ENCODE measurements around the gene GATAD1. TPM values are rescaled to one million over a fixed set of nuclear protein-coding genes. Genes with fewer than 3 reads are reported as not detected.

Gene GATAD1
- total and polyA plus RNA-seq, 7 donors: 14.8 to 57.1 (median 26.5) TPM

GRCh38 chr7:92413550-92413949 is 33.7 kb upstream of the GATAD1 start:
- H3K9me3 ChIP-seq: no peaks in the 10 kb centered on the region
- no peaks in the 10 kb centered on the region for H3K36me3 ChIP-seq
- TF ChIP-seq POLR2A (IDR thresholded peaks at IDR 0.05) (no peak), EP300 (IDR thresholded peaks at IDR 0.05) (no peak), POLR2AphosphoS5 (IDR thresholded peaks at IDR 0.05) (no peak), CTCF (IDR thresholded peaks at IDR 0.05) (no peak)
- H3K27ac ChIP-seq: no peak overlapping the region
- H3K4me1 ChIP-seq: peaks cover 0 to under 1% (median 0%) of the 10 kb centered on the region in 4 donors
- H3K4me3 ChIP-seq: no peak overlapping the region
- peaks cover 0 to 9% (median 4%) of the 10 kb centered on the region in 3 donors for H3K27me3 ChIP-seq
- no peak for DNase-seq
- intact Hi-C loops (cut with DNase I): no loop called here
- 61 to 65% methylated on average over 5 of the region's 5 CpGs for WGBS, 2 donors

DNA sequence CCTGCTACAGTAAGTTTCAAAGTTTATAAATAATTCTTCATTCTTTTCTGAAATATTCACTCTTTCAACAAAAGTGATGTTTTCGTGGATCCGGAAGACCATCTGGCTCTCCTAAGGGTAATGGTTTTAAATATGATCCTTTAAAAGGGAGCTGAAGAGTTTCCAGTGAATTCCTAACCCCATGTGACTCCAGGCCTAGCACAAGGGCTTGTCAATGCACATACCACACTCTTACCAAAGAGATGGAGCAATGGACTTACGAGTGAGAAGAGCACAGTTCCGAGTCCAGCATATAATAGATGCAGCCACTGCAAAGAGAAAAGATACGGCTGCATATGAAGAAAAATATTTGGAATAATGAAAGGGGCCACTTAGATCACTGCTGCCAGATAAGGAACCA is 32.1 kb upstream of the GATAD1 start:
- intact Hi-C loops (cut with DNase I): no loop called here
- H3K27me3 ChIP-seq: peaks cover 0 to 9% (median 4%) of the 10 kb centered on the region in 3 donors
- WGBS, 2 donors: 89 to 90% methylated on average over 5 of the region's 5 CpGs

DNA sequence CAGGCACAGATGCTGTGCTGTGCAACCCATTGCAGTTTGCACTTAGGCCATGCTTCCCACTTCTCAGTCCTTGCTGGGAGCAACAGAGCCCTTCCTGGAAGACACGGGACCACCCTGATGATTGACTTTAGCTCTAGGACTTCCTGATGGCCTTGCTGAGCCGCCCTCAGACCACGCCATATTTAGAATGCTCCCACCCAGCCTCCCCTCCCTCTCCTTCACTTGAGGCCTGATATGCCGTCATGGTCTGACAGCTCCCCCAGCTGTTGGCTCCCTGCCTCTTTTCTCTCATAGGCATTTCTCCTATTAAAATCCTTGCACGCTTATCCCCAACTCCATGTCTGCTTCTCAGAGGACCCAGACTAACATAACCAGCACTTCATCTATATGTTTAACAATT is 29.4 kb upstream of the GATAD1 start:
- Histone ChIP-seq H3K4me1 (no peaks in the 10 kb centered on the region), H3K36me3 (no peaks in the 10 kb centered on the region), H3K27me3 (no peaks in the 10 kb centered on the region), H3K4me3 (no peak overlapping the region), H3K9me3 (no peaks in the 10 kb centered on the region), H3K27ac (no peak overlapping the region)
- no peak for TF ChIP-seq POLR2A (IDR thresholded peaks at IDR 0.05)
- no peak for TF ChIP-seq CTCF (IDR thresholded peaks at IDR 0.05)
- TF ChIP-seq EP300 (IDR thresholded peaks at IDR 0.05): no peak
- no peak for TF ChIP-seq POLR2AphosphoS5 (IDR thresholded peaks at IDR 0.05)
- intact Hi-C loops (cut with DNase I): no loop called here
- WGBS, 2 donors: 91% methylated on average over 5 of the region's 5 CpGs
- no peak for DNase-seq

More for the DNA sequence above, 32.1 kb upstream of the GATAD1 start:
- TF ChIP-seq POLR2A (IDR thresholded peaks at IDR 0.05) (no peak), EP300 (IDR thresholded peaks at IDR 0.05) (no peak), POLR2AphosphoS5 (IDR thresholded peaks at IDR 0.05) (no peak), CTCF (IDR thresholded peaks at IDR 0.05) (no peak)
- Histone ChIP-seq H3K4me1 (no peaks in the 10 kb centered on the region), H3K27ac (no peak overlapping the region), H3K36me3 (no peaks in the 10 kb centered on the region), H3K4me3 (no peak overlapping the region), H3K9me3 (no peaks in the 10 kb centered on the region)
- DNase-seq: no peak

- H3K27me3 ChIP-seq: peaks cover 0 to 5% (median 0%) of the 10 kb centered on the region in 3 donors
- H3K27ac ChIP-seq: no peak overlapping the region
- DNase-seq: no peak
- 23 to 44% methylated on average over 5 of the region's 5 CpGs for WGBS, 2 donors
- H3K4me3 ChIP-seq: no peak overlapping the region
- peaks cover 0 to 8% (median 0%) of the 10 kb centered on the region in 4 donors for H3K4me1 ChIP-seq
- H3K36me3 ChIP-seq: no peaks in the 10 kb centered on the region
- intact Hi-C loops (cut with DNase I): no loop called here
- no peak for TF ChIP-seq POLR2A (IDR thresholded peaks at IDR 0.05)
- no peak for TF ChIP-seq EP300 (IDR thresholded peaks at IDR 0.05)
- TF ChIP-seq POLR2AphosphoS5 (IDR thresholded peaks at IDR 0.05): no peak
- TF ChIP-seq CTCF (IDR thresholded peaks at IDR 0.05): no peak
- H3K9me3 ChIP-seq: no peaks in the 10 kb centered on the region
These were observed 25.4 kb upstream of the GATAD1 start for GRCh38 chr7:92421676-92422435.
